GM12891 (cell line): Measurements from ENCODE around the gene FAM174B.

Source experiments
- DNase-seq: peaks from one replicate; pipeline ENCODE4 v3.0.0; 2011; ENCODE audit warnings: low spot score; ENCODE audit not compliant: insufficient read length
- FAIRE-seq: peaks from 2 replicates; lab custom pipeline; 2011; peaks lifted over from hg19 to GRCh38; lab: Jason Lieb, UNC
- PAX5 ChIP-seq: IDR thresholded peaks from 2 replicates; pipeline ENCODE4 v1.6.1; 2011; ENCODE audit warnings: low read length, moderate library complexity, mild to moderate bottlenecking; ENCODE audit not compliant: insufficient read depth, severe bottlenecking
- POLR2A ChIP-seq: IDR thresholded peaks from 2 replicates; pipeline ENCODE4 v1.6.1; 2011; ENCODE audit warnings: low read depth, low read length, control low read depth
- POLR2AphosphoS5 ChIP-seq: IDR thresholded peaks from 2 replicates; pipeline ENCODE4 v1.6.1; 2011; ENCODE audit warnings: low read depth, low read length, control low read depth
- POU2F2 ChIP-seq: IDR thresholded peaks from 2 replicates; pipeline ENCODE4 v1.6.1; 2011; ENCODE audit warnings: low read depth, mild to moderate bottlenecking, control low read depth, low read length, moderate library complexity
- SPI1 ChIP-seq: IDR thresholded peaks from 2 replicates; pipeline ENCODE4 v1.6.1; 2011; ENCODE audit warnings: low read depth, low read length, control low read depth
- TAF1 ChIP-seq: IDR thresholded peaks from 2 replicates; pipeline ENCODE4 v1.6.1; 2011; ENCODE audit warnings: low read depth, low read length, control low read depth

The FAM174B gene

DNA sequence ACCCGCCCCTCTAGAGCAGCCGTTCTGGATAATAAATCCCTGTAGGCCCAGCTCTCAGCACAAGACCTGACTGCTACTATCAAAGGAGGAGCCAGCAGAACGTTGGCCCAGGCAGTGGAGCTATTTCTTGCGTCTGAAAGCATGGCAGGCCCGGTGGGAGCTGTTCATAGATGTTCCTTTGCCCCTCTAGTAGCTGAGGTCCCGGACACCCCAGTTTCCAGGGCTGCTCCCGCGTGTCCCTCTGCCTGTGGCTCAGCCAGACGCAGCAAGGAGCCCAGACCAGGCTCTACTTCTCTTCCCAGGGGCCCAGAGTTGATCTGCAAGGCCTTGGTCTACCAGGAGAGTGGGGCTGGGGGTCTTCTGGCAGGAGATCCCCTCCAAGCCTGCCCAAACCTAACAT is 76.1 kb downstream of the FAM174B start:
- FAIRE-seq (no peak), DNase-seq (no peak)
- TF ChIP-seq PAX5 (no peak), TAF1 (no peak), POLR2A (no peak), POLR2AphosphoS5 (no peak), SPI1 (no peak), POU2F2 (no peak)

DNA sequence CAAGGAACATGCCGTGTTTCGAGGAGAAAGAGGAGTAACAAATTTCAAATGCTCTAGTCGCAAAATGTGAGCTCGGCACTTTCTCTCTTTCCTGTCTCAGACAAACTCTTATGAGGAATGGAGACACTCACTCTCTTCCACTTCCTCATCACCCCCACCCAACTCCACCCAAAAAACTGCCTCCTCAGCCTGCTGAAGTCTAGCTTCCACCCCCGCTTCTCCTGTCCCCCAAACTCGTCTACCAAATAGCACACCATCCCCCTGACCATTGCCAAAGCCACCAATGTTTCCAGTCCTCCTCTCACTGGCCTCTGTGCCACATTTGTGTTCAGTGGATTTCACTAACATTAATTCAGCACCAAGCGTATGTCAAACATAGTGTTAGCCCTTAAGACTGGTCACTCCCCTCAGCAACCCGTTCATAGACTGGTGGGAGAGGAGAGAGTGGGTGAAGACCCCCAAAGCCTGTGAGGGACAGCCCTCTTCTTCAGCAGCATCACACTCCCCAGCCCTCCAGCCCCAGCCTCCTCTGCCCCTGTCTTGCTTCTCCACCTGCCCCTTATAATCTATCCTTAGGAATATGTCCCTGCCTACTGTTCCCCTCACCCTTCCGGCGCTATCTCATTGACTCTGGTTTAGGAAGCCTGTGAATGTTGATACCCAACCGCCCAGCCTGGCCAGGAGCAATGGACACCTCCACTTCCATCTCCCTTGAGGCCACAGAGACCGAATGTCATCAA is 77.3 kb downstream of the FAM174B start:
- DNase-seq (no peak), FAIRE-seq (no peak)
- no peak for TF ChIP-seq POU2F2
- no peak for TF ChIP-seq POLR2AphosphoS5
- no peak for TF ChIP-seq SPI1
- no peak for TF ChIP-seq PAX5
- TF ChIP-seq POLR2A: no peak
- TF ChIP-seq TAF1: no peak

DNA sequence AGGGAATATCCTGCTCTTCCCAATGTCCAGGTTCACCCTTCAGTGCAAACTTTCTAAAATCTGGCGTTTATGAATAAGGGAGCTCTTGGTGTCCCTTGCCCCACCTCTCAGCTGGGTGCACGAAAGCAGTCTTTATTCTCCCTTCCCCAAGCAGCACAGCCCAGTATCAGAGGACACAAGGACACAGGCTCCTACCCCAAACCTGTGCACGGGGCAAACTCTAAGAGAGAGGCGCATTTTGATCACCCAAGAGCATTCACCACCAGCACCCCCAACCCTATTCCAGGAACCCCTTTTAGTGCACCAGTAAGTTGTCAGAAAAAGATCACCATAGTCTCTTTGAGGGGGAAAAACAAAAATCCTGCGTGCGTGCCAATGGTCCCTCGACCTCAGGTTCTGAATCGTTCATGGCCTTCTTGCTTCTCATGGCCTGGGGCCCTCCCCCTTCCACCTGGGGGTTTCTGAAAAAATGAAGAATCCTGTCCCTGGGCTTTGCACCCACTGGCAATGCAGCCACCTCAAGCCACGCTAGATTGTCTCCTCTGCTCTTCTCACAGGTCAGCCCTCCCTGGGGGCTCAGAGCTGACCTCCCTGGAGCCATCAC is 78.9 kb downstream of the FAM174B start:
- TF ChIP-seq PAX5: no peak
- no peak for TF ChIP-seq SPI1
- no peak for TF ChIP-seq TAF1
- no peak for TF ChIP-seq POU2F2
- FAIRE-seq (no peak), DNase-seq (no peak)

DNA sequence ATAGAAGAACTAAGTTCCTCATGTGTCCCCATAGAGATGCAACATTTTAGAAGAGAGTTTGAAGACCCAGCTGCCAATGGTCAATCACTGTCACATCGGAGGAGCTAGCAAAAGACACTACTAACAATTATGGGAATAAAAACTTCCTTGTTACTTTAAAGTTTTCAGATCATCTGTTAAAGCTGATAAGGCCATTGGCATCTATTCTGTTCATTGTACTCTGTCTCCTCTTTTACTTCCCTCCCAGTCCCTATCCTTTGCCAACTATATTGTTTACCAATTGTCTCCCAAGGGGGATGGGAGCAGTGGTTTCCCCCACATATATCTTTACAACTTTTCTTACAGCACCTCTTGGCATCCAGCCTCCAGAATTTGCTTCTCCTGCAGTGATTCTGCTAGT is 81.0 kb downstream of the FAM174B start:
- TF ChIP-seq POU2F2 (no peak), TAF1 (no peak)
- DNase-seq (no peak), FAIRE-seq (no peak)

DNA sequence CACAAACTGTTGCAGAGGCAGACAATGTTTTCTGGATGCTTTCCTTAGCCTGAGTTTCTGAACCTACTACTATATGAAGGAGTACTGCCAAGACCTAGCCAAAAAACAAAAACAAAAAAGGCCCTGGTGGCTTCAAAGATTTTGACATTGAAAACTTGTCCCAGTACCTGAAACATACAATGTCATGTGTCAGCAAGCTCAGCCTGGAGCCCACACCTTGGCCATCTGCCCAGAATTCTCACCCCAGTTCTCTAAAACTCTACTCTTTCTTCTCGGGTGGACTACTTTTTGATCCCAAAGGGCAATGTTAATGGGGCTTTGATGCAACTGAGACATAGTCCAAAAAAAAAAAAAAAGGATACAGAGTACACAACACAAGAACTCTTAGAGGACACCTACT is 81.4 kb downstream of the FAM174B start:
- TF ChIP-seq POU2F2: no peak
- TF ChIP-seq SPI1: no peak
- no peak for TF ChIP-seq TAF1
- no peak for TF ChIP-seq PAX5
- TF ChIP-seq POLR2AphosphoS5: no peak
- no peak for TF ChIP-seq POLR2A
- FAIRE-seq (no peak), DNase-seq (no peak)

DNA sequence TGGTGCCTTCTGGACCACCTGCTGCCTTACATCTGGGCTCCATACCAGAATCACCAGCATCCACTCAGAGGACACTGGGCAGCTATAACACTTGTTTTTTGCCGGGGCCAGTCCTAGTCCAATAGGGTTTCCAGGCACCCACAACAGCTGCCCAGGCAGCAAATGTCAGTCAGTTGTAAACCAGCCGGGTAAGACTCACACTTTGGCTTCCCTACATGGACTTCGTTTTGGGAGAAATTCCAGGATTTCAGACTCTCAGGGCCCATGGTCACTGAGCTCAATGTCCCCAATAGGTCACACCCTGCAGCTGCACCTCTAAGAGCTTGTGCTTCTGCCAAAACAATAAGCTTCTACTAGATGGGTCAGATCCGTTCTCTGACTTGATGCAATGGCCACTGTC is 83.8 kb downstream of the FAM174B start:
- no peak for TF ChIP-seq POLR2A
- TF ChIP-seq POU2F2: no peak
- no peak for TF ChIP-seq POLR2AphosphoS5
- no peak for TF ChIP-seq PAX5
- TF ChIP-seq SPI1: no peak
- TF ChIP-seq TAF1: no peak
- FAIRE-seq: no peak
- DNase-seq: no peak

DNA sequence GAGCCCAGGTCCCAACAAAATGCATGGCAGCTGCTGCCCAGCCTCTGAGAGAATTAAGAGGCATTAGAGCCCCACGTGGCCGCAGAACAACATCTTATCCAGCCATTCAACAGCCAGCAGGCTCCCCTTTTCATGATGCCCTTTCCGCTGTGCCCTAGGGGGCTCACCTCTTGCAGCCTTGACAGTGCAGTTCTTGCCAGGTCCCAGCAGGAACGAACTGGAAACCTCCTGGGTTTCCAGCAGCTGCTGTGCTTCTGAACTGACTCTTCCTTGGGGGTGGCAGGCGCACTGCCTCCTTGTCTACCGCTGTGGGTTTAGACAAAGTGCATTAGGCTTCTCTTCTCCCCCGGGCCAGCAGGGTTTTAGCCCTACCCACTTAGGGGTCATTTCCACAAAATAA is 85.2 kb downstream of the FAM174B start:
- TF ChIP-seq SPI1: no peak
- no peak for TF ChIP-seq PAX5
- TF ChIP-seq POU2F2: no peak
- no peak for TF ChIP-seq POLR2AphosphoS5
- no peak for TF ChIP-seq TAF1
- no peak for TF ChIP-seq POLR2A
- DNase-seq (no peak), FAIRE-seq (no peak)

DNA sequence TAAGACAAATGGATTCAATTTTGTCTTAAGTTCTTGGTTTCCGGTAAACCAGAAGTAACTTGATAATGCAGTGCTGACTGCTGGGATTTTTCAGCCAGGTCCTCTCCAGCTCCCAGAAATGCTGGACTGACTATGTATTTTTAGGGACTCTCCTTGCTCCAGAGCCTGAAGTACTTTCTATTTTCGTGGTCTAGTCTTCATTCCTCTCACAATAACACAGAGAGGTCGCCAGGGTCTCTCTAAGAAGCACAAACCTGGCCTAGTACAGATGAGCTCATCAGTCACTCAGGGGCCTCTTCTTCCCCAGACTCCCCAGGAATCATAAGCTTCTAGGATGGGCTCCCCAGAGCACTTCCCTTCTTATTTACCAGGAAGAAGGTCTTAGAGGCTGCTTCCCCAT is 85.8 kb downstream of the FAM174B start:
- FAIRE-seq: no peak
- no peak for DNase-seq
- TF ChIP-seq POU2F2 (no peak), PAX5 (no peak), TAF1 (no peak), POLR2AphosphoS5 (no peak), POLR2A (no peak), SPI1 (no peak)
